Activated CD4-positive, alpha-beta T cell treated with anti-CD3 and anti-CD28 coated beads for 24 hours (primary cell): ENCODE data around the gene KIF21A.
A peak's percentile ranks its signal among the peaks of the same experiment; 100 is the strongest.

ENCODE experiments used
- DNase-seq, 2 donors: peaks; one replicate each; pipeline ENCODE4 v3.0.0-alpha.2; 2020; ENCODE audit warnings: low read depth in 2 of 2

Gene KIF21A

GRCh38 chr12:39277416-39277815 lies 165.5 kb downstream of the KIF21A start:
- DNase-seq, result no peak

DNA sequence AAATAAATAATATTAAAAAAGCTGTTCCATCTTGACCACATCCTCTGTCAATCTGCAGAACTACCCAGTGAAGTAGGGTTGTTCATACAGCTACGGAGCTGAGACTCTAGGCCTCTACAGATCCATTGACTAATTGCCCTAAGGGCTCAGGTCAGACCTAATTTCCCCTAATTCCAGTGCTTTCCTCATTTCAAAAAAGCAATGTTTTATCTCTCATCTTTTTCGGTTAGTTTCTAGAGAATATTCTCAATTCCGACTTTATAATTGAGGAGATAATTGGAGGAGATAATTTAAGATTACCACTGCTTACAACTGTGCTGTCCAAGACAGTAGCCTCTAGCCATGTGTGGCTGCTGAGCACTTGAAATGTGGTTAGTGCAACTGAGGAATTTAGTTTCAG lies 167.1 kb downstream of the KIF21A start:
- no peak for DNase-seq

DNA sequence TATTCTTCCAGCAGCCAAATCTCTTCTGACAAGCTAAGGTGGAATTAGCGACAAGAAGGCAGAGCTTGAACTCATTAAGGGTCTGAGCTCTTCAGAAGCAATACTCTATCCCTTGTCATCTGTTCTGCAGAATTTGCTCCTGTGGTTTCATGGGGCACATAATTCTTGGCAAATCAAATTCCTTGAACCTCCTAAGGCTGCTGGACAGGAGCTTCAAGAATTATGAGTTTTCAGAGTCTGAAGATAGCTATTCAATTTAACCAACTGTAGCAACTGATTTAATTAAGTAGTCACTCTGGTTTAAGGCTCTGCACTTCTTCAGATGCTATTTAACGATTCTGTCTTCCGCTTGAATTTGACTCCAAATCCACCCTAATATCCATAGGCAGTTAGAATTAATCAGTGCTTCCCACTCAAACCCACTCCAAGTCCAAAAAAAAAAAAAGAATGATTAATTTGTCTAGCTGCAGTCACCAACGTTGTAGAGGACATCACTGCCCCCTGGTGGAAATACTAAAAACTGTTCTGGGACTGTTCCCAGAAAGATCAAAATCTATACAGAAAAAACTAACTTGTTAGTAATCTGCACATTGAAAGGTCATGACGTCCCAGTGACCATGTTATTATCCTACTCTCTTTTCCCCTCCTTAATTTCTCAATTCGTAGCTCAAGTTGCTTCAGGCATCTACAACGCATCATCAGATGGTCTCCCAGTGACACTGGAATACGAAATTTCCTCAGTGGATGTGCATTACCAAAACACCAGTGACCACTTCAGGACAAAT lies 169.9 kb downstream of the KIF21A start:
- peak; percentile 6 to 16 for DNase-seq

DNA sequence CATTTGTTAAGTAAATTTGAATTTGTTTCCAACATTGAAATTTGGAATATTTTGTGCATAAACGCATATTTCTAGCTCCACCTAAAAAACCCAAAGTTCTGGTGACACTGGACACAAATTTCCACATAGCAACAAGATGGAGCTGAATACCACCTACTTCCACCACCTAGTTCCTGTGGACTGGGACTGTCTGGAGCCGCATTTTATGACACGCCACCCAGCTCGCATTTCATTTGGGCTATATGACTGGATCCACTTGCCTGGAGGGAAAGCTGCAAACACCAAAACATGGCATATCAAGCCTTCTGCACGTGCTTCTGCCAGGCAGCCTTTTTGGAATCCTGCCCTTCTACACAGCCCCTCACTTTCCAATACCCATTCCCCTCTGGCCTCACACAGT lies 173.4 kb downstream of the KIF21A start:
- no peak for DNase-seq

- no peak for DNase-seq
Observed at GRCh38 chr12:39267886-39268285, 175.0 kb downstream of the KIF21A start.

- no peak for DNase-seq
Observed at GRCh38 chr12:39252628-39253027, 190.3 kb downstream of the KIF21A start.
